T-helper 1 cell treated with Interleukin-12 subunit alpha and Interleukin-12 subunit beta and Interleukin-4 antibody, amounts not matched to agents 30 μg/mL and 1 μg/mL, for 36 hours (primary cell): ENCODE measurements around the gene VAV2.

Experiments
- H3K27ac Mint-ChIP-seq: one replicate; pipeline ENCODE4 v1.8.0; 2021; ENCODE audit warnings: mild to moderate bottlenecking, mixed read lengths
- H3K27me3 Mint-ChIP-seq: one replicate; pipeline ENCODE4 v1.8.0; 2021; ENCODE audit warnings: low read depth, mixed read lengths
- H3K36me3 Mint-ChIP-seq: one replicate; pipeline ENCODE4 v1.8.0; 2021; ENCODE audit warnings: low read depth, mixed read lengths
- H3K4me1 Mint-ChIP-seq: one replicate; pipeline ENCODE4 v1.8.0; 2021; ENCODE audit warnings: low read depth, mixed read lengths
- H3K4me3 Mint-ChIP-seq: one replicate; pipeline ENCODE4 v1.8.0; 2021; ENCODE audit warnings: mild to moderate bottlenecking, moderate library complexity, mixed read lengths
- H3K9me3 Mint-ChIP-seq: one replicate; pipeline ENCODE4 v1.8.0; 2021; ENCODE audit warnings: mixed read lengths

The VAV2 gene

GRCh38 chr9:133780404-133780945 lies 211.6 kb downstream of the VAV2 start:
- no peaks in the 10 kb centered on the region for H3K9me3 Mint-ChIP-seq
- no peak overlapping the region for H3K27ac Mint-ChIP-seq
- H3K4me1 Mint-ChIP-seq = no peaks in the 10 kb centered on the region
- H3K4me3 Mint-ChIP-seq = no peak overlapping the region
- H3K27me3 Mint-ChIP-seq = no peaks in the 10 kb centered on the region
- peaks cover under 1% of the 10 kb centered on the region for H3K36me3 Mint-ChIP-seq

- H3K4me3 Mint-ChIP-seq = no peak overlapping the region
- peaks cover 1% of the 10 kb centered on the region for H3K36me3 Mint-ChIP-seq
- no peaks in the 10 kb centered on the region for H3K9me3 Mint-ChIP-seq
- no peak overlapping the region for H3K27ac Mint-ChIP-seq
- H3K4me1 Mint-ChIP-seq = no peaks in the 10 kb centered on the region
- no peaks in the 10 kb centered on the region for H3K27me3 Mint-ChIP-seq
These were observed 212.4 kb downstream of the VAV2 start for GRCh38 chr9:133779516-133780403.

DNA sequence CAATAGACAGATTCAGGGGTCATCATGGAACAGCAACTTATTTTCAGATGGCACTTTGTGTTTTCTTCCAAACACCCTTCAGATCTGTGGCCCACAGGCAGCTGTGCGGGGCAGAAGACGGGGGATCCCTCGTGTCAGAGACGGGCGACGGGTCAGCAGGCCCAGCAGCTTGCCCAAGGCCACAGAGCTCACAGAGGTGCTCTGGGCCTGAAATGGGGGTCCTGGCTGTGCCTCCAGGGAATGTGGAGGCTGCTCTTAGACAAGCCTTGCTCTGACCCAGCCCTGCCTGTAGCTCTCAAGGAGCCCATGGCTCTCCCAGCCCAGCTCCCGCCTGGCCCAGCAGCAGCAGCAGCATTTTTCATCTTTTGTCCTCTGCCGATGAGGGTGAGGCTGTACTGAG lies 213.0 kb downstream of the VAV2 start:
- no peak overlapping the region for H3K27ac Mint-ChIP-seq
- H3K27me3 Mint-ChIP-seq = no peaks in the 10 kb centered on the region
- H3K4me3 Mint-ChIP-seq = no peak overlapping the region
- H3K9me3 Mint-ChIP-seq = peaks cover 2% of the 10 kb centered on the region
- H3K36me3 Mint-ChIP-seq = peaks cover 1% of the 10 kb centered on the region
- H3K4me1 Mint-ChIP-seq = no peaks in the 10 kb centered on the region

DNA sequence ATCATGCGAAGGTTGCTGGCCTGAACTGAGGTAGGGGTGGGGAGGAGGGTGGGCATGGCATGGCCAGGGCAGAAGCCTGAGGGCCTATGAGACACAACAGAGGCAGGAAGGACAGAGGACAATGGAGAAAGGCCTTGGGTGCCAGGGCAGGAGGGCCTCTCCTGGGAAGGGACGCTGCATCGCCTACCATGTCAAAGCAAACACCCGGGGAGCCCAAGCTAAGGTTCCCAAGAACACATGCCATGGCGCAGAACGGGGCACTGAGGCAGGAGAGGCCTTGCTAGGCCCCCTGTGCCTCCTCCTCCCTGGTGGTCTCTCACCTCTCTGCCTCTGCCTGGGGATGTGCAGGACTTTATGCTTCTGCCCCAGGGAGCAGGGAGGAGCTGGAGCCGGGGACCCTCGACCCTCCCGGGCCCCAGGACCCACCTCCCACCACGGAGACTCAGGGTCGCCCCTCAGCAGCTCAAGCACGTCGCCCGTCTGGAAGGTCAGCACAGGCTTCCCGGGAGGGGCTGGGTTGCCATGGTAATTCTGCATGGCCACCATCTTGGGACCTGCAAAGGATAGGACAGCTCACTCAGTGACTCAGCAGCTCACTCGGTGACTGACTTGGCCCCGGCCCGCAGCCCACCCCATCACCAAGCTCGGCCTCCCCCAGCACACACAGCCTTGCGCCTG lies 213.6 kb downstream of the VAV2 start:
- Mint-ChIP-seq H3K9me3 (peaks cover 3% of the 10 kb centered on the region), H3K36me3 (peaks cover 1% of the 10 kb centered on the region), H3K4me3 (no peak overlapping the region), H3K4me1 (no peaks in the 10 kb centered on the region), H3K27me3 (no peaks in the 10 kb centered on the region), H3K27ac (no peak overlapping the region)

DNA sequence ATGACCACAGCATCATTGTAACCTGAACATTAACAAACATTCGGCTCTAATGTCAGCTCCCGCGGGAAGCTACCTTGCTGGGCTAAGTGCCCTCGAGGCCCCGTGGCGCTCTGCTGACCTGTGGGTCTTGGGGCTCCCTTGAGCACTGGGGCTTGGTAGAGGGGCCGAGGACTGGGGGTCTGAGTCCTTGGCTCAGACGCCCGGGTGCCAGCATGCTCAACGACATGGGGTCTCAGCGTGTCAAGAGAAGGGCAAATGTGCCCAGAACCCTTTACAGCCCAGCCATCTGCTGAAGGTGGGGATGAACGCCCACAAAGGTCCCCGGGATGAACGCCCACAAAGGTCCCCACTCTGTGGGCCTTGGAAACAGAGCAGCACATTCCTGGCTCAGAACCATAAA lies 214.3 kb downstream of the VAV2 start:
- Mint-ChIP-seq H3K4me3 (no peak overlapping the region), H3K9me3 (peaks cover 3% of the 10 kb centered on the region), H3K27ac (no peak overlapping the region), H3K27me3 (no peaks in the 10 kb centered on the region), H3K36me3 (peaks cover 1% of the 10 kb centered on the region), H3K4me1 (no peaks in the 10 kb centered on the region)

GRCh38 chr9:133777068-133777791 lies 214.9 kb downstream of the VAV2 start:
- H3K4me3 Mint-ChIP-seq = no peak overlapping the region
- H3K9me3 Mint-ChIP-seq = peaks cover 3% of the 10 kb centered on the region
- H3K4me1 Mint-ChIP-seq = no peaks in the 10 kb centered on the region
- no peak overlapping the region for H3K27ac Mint-ChIP-seq
- H3K27me3 Mint-ChIP-seq = no peaks in the 10 kb centered on the region
- peaks cover 1% of the 10 kb centered on the region for H3K36me3 Mint-ChIP-seq

- Mint-ChIP-seq H3K4me3 (no peak overlapping the region), H3K36me3 (peaks cover 1% of the 10 kb centered on the region), H3K27me3 (no peaks in the 10 kb centered on the region)
These were observed 215.9 kb downstream of the VAV2 start for GRCh38 chr9:133775951-133776905.

GRCh38 chr9:133775291-133775690 lies 216.8 kb downstream of the VAV2 start:
- Mint-ChIP-seq H3K4me3 (no peak overlapping the region), H3K27me3 (no peaks in the 10 kb centered on the region)

More at GRCh38 chr9:133775951-133776905, 215.9 kb downstream of the VAV2 start:
- Mint-ChIP-seq H3K4me1 (no peaks in the 10 kb centered on the region), H3K27ac (no peak overlapping the region), H3K9me3 (peaks cover 3% of the 10 kb centered on the region)

DNA sequence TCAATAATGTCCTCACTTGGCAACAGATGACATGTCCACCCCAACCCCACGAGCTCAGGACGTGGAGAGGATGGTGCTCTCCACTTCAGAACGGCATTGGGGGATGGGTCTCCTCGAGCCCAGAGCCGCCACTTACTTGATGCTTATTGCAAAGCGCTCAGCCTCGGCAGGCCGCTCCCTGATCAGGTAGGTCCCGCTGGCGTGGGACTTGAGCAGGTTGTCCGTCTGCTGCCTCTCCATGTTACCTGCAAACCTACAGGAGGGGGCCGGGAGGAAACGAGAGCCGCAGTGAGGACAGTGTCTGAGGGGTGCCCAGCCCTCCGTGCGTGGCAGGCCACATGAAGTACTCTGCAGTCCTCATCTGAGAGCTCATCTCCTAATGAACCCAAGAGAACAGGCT lies 217.3 kb downstream of the VAV2 start:
- Mint-ChIP-seq H3K4me3 (no peak overlapping the region), H3K27ac (no peak overlapping the region), H3K4me1 (no peaks in the 10 kb centered on the region), H3K9me3 (peaks cover 3% of the 10 kb centered on the region), H3K36me3 (peaks cover 1% of the 10 kb centered on the region), H3K27me3 (no peaks in the 10 kb centered on the region)

More at GRCh38 chr9:133775291-133775690, 216.8 kb downstream of the VAV2 start:
- Mint-ChIP-seq H3K27ac (no peak overlapping the region), H3K9me3 (peaks cover 3% of the 10 kb centered on the region), H3K4me1 (no peaks in the 10 kb centered on the region), H3K36me3 (peaks cover 1% of the 10 kb centered on the region)

DNA sequence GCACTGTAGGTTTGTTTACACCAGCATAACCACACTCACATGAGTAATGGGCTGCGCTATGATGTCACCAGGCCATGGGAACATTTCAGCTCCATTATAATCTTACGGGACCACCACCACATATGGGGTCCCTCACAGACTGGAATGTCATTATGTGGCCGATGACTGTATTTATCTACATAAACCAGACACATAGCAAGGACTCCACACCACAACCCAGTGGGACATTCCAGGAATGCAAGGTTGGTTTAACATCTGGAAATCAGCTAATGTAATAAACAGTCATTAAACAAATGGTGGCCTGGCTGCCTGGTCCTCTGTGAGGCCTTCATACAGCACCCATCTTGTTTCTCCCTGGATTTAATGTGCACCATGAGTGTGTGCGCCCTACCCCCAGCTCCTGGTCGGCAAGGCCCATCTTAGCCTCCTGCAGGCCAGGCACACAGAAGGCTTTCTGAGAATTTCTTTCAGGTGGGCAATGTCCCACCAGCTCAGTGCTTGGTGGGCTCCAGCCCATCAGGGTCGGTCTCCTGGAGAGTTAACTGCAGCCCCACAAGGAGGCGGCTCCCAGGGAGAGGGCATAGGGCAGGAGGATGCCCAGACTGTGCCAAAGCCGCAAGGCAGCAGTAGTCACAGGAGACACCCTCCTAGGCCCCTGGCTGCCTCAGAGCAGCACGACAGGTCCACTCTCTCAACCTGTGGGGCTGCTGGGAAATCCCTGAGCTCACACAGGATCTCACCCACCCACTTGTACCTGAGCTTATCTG lies 218.1 kb downstream of the VAV2 start:
- Mint-ChIP-seq H3K27ac (no peak overlapping the region), H3K4me3 (no peak overlapping the region), H3K36me3 (peaks cover 1% of the 10 kb centered on the region), H3K4me1 (no peaks in the 10 kb centered on the region), H3K9me3 (peaks cover 3% of the 10 kb centered on the region), H3K27me3 (no peaks in the 10 kb centered on the region)

DNA sequence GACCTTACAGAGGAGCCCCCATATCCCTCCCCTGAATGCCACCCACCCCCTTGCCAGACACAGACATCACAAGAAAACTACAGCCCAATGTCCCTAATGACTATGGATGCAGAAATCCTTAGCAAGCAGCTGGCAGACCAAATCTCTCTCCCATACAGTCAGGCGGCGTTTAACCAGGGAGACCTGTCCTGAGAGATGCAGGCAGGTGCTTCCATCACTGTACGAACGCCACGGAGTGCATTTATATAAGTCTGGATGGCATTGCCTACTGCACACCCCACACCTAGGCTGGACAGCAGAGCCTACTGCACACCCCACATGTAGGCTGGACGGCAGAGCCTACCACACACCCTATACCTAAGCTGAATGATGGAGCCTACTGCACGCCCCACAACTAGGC lies 219.5 kb downstream of the VAV2 start:
- H3K4me1 Mint-ChIP-seq = no peaks in the 10 kb centered on the region

DNA sequence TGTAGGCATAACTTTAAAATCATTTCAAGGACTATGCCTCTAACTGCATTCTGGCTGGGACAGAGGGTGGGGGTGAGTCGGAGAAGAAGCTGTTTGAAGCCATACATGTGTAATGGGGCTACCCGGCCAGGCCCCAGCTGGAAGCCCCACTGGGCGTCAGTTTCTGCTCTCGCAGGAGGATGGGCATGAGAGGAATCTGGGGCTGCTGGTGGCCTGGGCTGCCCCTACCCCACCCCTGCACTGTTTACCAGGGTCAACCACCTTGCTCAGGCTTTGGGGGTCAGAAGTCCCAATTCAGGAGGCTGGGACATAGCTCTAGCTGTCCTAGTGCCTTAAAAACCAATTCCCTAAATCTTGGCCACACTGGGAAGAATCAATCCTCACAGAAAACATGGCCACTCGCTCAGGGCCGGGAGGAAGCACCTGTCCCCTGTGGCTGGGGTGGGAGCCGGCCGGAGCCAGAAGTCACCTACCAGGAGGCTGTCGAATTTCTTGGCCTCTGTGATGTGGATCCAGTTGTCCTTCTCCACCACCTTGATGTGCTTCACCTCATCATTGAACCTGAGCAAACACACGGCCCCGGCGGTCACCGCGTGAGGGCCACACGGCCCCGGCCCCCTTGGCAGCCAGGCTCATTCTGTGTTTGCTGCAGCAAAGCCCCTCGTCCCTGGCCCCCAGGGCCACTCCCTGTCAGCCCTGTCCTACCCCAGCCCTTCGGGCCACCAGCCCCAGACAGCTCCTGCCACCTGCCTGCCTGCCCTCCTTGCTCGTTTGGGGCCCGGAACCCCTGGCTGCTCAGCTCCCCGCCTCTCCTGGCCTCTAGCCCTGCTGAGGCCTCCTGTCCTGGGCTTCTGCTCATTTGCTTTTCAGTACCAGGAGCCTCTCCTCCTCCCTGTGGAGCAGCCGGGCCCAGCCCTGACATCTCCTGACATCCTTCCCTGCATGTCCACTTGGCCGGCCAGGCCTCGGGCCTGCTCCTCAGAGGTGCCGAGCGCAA lies 220.3 kb downstream of the VAV2 start:
- H3K36me3 Mint-ChIP-seq = peaks cover 1% of the 10 kb centered on the region
- H3K27me3 Mint-ChIP-seq = no peaks in the 10 kb centered on the region
- no peak overlapping the region for H3K27ac Mint-ChIP-seq
- H3K4me3 Mint-ChIP-seq = no peak overlapping the region
- no peaks in the 10 kb centered on the region for H3K4me1 Mint-ChIP-seq
- H3K9me3 Mint-ChIP-seq = peaks cover 12% of the 10 kb centered on the region

More for the DNA sequence above, 219.5 kb downstream of the VAV2 start:
- H3K27ac Mint-ChIP-seq = no peak overlapping the region
- peaks cover 1% of the 10 kb centered on the region for H3K36me3 Mint-ChIP-seq
- peaks cover 4% of the 10 kb centered on the region for H3K9me3 Mint-ChIP-seq
- H3K27me3 Mint-ChIP-seq = no peaks in the 10 kb centered on the region
- no peak overlapping the region for H3K4me3 Mint-ChIP-seq
